AG08396 (cell line): ENCODE data around the gene OGFOD3.

Experiments
- DNase-seq: peaks from one replicate; pipeline ENCODE4 v3.0.0; 2012; ENCODE audit warnings: low spot score, mixed read lengths

OGFOD3 gene

GRCh38 chr17:82405051-82405450, 13.3 kb downstream of the OGFOD3 start:
- no peak for DNase-seq

DNA sequence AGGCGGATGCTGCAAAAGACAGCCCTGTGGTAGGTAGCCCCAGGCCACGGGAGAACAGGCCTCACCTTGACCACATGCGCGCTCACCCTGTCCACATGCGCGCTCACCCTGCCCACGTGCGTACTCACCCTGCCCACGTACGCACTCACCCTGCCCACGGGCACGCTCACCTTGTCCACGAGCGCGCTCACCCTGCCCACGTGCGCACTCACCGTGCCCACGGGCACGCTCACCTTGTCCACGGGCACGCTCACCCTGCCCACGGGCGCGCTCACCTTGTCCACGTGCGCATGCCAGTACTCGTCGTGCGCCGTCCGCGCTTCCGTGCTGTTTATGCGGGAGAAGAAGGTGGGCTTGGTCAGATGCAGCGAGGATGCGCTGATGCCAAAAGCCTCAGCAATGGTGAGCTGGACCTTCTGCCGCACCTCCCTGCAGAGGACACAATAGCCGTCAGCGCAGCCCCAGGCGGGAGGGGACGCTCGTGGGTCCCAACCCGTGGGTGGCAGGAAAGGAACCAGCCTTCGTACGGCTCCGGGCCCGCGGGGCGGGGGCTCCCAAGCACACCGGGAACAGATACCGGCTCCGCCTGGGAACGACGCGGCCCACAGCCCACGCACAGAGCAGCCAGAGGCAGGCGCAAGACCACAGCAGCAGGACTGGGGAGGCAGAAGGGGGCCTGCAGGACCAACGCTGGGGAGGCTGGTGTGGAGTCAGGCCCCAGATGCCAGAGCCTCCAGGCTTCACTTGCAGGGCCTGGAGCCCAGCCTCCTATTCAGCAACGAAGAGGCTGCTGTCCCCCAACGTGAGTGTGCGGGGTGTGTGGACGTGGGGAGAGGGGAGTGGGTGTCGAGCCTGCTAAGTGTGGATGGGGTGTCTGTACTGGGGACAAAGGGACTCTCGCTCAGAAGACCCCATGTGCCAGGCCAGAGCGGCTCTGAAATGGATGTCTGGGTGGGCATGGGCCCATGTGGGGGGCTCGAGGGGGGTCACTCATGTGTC, 14.4 kb downstream of the OGFOD3 start:
- no peak for DNase-seq

DNA sequence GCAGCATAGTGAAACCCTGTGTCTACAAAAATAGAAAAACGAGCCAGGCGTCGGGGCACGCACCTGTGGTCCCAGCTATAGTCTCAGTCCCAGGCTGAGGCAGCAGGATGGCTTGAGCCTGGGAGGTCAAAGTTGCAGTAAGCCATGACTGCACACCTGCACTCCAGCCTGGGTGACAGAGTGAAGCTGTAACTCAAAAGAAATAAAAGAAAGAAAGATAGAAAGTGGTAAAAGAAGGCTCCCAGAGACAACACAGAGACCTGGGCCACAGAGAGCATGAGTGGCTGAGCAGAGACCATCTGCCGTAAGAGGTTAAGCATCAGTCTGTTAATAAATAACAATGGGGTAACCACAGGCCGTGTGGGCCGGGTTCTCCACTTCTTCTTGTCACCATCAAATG, 15.5 kb downstream of the OGFOD3 start:
- DNase-seq = no peak

DNA sequence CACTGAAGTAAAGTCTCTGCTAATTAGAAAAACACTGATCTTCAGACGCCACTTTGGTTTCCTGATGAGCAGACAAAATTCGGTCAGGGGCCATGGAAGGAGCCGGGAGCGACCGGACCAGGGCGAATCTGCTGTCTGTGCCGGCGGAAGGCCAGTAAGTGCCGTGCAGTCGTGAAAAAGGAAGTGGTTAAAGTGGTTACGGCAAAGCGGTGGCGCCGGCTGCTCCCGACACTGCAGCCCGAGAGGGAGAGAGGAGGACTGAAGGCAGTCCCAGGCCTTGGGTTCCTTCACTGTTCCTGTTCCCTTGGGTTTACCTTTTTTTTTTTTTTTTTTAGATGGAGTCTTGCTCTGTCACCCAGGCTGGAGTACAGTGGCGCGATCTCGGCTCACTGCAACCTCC, 17.6 kb downstream of the OGFOD3 start:
- no peak for DNase-seq

DNA sequence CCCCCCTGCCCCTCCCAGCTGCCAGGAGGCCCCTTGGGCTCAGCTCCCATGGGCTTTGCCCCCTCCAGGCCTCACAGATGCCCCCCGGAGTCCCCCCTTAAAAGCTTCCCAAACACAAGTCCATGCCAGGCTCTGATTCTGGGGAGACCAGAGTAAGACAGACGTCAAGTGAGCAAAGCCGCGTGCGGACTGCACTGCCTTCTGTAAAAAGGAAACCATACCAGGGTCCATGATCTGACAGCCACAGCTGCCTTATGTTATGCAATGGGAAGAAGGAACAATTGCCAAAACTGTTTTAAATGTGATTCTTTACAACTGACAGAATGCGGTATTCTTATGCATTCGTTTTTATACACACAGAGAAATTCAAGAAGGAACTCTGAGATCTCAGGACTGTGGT, 18.2 kb downstream of the OGFOD3 start:
- DNase-seq = no peak

GRCh38 chr17:82399601-82400101, 18.7 kb downstream of the OGFOD3 start:
- no peak for DNase-seq

GRCh38 chr17:82399041-82399441, 19.3 kb downstream of the OGFOD3 start:
- peak; percentile 64 for DNase-seq

DNA sequence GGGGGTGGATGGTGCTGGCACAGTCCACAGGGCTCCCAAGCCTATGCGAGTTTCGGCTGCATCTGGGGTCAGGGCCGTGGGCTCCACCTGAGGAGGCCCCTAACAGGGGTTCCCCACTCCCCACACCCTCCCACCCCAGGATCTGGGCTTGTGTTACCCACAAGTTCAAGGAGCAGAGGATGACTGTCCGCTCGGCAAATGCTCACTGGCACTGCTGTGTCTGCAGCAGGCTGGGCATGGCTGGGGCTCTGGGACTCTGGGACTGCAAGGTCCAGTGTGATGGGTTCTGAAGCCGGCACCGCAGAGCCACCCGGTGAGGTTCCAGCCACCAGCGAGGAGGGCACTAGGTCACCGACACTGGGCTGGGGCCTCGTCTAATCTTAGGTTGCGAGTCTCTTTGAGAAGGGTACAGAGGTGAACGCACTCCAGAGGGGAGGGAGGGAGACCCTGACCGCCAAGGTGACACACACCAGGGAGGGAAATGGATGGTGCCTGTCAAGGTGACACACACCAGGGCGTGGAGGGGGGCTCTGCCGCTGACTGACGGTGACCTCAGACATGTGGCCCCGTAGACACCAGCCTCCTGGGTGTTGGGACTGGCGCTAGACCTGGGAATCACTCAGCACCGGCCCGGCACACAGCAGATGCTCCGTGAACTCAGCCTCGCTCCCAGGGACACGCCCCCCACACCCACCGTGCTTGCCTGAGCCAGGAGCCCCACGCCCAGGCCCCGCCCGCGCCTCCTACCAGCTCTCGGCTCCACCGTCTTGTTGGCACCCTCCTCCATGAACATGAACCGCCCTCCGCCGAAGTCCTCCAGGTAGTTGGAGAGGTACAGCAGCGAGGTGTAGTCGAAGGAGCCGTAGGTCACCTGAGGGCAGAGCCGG, 20.7 kb downstream of the OGFOD3 start:
- DNase-seq = no peak

DNA sequence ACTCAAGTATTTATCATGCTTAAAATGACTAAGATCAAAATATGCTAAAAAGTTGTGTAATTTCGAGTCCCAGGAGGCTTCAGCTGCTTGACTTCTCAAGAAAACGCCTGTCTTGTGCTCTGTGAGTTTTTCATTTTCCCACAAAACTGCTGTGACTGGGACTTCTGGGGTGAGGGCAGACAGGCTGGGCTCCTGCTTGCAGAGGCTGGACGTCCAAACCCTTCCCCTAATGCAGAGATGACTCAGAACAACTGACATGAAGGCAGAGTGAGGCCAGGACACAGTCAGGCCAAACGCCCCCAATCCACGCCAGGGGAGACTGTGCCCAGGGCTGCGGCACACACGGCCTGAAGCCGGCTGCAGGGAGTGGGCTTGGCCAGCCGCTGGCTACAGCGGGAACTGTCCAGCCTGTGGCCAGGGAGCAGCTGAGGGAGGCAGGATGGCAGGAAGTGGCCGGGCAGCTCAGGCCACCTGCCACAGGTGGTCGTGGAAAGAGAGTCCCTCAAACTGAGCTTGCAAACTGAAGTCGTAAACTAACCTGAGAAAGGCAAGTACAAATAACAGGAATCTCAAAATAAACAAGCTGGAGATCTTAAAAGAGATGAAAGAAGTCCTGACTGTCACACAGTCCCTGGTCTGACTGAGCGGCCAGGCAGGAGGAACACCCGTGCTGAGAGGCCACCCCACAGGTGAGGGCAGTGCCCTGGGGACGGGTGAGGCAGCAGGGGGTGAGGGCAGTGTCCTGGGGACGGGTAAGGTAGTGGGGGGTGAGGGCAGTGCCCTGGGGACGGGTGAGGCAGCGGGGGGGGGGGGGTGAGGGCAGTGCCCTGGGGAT, 21.6 kb downstream of the OGFOD3 start:
- peak; percentile 85 for DNase-seq

- no peak for DNase-seq
Observed at GRCh38 chr17:82394278-82394677, 24.1 kb downstream of the OGFOD3 start.

DNA sequence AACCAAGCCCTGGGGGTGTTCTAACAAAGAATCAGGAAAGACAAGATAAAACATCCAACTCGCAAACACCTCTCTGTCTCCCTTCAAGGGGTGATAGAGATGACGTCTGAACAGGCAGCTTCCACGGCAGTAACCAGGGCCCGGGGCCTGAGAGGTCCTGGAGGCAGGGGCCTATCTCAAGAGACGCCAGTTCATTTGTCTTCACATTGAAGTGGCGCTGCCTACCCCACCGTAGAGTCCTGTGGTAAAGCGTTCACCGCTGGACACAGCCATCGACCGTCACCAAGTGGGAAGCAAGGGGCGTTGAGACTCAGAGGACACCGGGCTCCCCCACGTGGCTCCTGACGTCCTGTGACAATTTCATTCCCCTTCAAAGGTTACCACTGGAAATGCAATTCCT, 25.4 kb downstream of the OGFOD3 start:
- no peak for DNase-seq

- DNase-seq = no peak
Observed at GRCh38 chr17:82392209-82392920, 26.0 kb downstream of the OGFOD3 start.

DNA sequence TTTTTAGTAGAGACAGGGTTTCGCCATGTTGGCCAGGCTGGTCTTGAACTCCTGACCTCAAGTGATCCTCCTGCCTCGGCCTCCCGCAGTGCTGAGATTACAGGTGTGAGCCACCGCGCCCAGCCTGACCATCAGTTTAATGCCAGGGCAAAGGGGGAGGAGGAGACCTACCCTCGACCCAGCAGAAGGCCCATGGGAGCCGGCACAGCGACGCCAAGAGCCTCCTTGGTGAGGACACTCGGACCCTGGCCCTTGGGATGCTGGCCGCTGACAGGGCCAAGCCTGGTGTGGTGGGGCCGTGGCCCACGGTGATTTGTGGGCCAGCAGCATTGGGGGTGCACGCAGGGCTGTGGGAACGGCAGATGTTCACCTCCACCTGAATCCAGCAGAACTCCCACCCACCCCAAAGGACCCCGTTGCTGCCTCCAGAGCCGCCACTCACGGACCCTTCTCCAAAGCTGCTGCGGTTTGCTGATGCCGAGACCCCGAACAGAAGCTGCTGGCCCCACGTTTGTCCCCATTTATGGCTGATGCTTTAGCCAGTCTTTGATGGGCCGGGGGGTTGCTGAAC, 26.8 kb downstream of the OGFOD3 start:
- DNase-seq = no peak

- no peak for DNase-seq
Observed at GRCh38 chr17:82390860-82391435, 27.4 kb downstream of the OGFOD3 start.

DNA sequence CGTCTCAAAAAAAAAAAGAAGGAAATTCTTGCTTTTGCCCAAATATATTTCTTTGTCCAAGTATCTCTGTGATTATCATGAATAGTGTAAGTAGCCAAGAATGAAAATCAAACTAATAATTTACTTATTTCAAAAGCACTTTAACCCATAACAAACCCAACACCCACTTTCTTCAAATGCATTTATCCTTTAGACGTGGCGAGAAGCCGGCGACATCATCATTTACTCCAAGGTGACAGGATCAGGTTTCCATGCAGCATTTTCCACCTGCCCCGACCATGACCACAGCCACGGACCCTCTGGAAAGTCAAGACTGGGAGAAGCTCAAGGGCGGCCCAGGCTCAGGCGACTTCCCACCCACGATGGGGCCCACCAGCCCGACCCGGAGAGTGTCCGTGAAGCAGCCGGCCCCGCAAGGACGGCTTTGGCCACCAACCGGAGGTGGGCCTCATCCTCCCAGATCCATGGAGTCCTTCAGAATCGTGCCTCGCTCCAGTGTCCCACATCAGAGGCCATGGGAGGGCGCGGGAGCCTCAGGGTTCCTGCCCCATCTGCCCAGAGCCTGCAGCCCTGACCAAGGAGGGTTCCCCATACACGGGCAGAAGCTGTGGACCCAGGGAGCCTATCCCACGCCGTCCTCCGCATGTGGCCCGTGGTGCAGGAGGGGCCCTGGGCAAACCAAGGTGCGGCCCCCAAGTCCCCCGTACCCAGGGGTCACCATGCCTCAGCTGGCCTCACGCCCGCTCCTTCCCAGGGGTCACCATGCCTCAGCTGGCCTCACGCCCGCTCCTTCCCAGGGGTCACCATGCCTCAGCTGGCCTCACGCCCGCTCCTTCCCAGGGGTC, 28.1 kb downstream of the OGFOD3 start:
- DNase-seq = no peak

- DNase-seq = no peak
Observed at GRCh38 chr17:82389379-82389778, 29.0 kb downstream of the OGFOD3 start.

- no peak for DNase-seq
Observed at GRCh38 chr17:82388922-82389283, 29.5 kb downstream of the OGFOD3 start.

- DNase-seq = no peak
Observed at GRCh38 chr17:82388223-82388921, 30.0 kb downstream of the OGFOD3 start.

DNA sequence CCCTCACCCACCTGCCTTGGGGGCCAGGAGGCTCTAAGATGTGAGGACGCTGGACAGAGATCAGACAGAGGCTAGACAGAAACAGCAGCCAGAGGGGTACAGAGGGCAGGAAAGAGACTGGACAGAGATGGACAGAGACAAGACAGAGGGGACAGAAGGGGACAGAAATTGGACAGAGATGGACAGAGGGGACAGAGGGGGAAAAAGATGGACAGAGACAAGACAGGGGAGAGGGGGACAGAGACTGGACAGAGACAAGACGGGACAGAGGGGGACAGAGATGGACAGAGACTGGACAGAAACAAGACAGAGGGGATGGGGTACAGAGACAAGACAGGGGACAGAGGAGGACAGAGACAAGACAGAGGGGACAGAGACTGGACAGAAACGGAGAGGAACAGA, 30.7 kb downstream of the OGFOD3 start:
- DNase-seq = no peak
